Esophagus squamous epithelium (tissue), 5 donors: Measurements from ENCODE around the gene KCNMA1. TPM values are rescaled to one million over a fixed set of nuclear protein-coding genes. Genes with fewer than 3 reads are reported as not detected.
A peak's percentile ranks its signal among the peaks of the same experiment; 100 is the strongest.

Source experiments
- DNase-seq: peaks from one replicate; lab custom pipeline; 2025; lab: John Stamatoyannopoulos, UW
- H3K27ac ChIP-seq, 4 donors: fragments of 200-600 bp; sonication (generic); one replicate each; pipeline ENCODE4 v1.5.1; 2016 to 2019; ENCODE audit warnings: mild to moderate bottlenecking in 1 of 4
- H3K27me3 ChIP-seq, 4 donors: fragments of 200-600 bp; sonication (generic); 1 replicate in 3 of 4; 2 replicates in 1 of 4; pipeline versions ENCODE4 v1.5.1 to v1.6.0; 2017 to 2021; ENCODE audit warnings: antibody characterized with exemption in 1 of 4
- H3K36me3 ChIP-seq, 3 donors: fragments of 200-600 bp; sonication (generic); one replicate each; pipeline ENCODE4 v1.5.1; 2016 to 2019
- H3K4me1 ChIP-seq, 3 donors: fragments of 200-600 bp; sonication (generic); one replicate each; pipeline ENCODE4 v1.5.1; 2017 to 2019
- H3K4me3 ChIP-seq, 4 donors: fragments of 200-600 bp; sonication (generic); 1 replicate in 3 of 4; 2 replicates in 1 of 4; pipeline ENCODE4 v1.5.1; 2016 to 2019; ENCODE audit warnings: mild to moderate bottlenecking in 2 of 4, moderate library complexity in 1 of 4
- H3K9me3 ChIP-seq, 3 donors: fragments of 200-600 bp; sonication (generic); one replicate each; pipeline ENCODE4 v1.5.1; 2016 to 2019
- POLR2A ChIP-seq, 4 donors: fragments of 450-650 bp; IDR thresholded peaks; one replicate each; pipeline ENCODE4 v1.6.1; 2017; ENCODE audit warnings: antibody characterized with exemption in 4 of 4, mild to moderate bottlenecking in 4 of 4, moderate library complexity in 3 of 4
- WGBS, 2 donors: methylation state at CpG; one replicate each; pipeline ENCODE4 v1.1.5; 2018; 5-methylcytosine and 5-hydroxymethylcytosine counted together
- intact Hi-C: fragments of 100-400 bp; cut with DNase I; formaldehyde crosslinking; loops from one replicate; pipeline ENCODE4 v1.15.0; 2022
- total RNA-seq, 4 donors: library from RNA; depleted of rRNA; stranded (reverse); fragments of >200 nt; gene quantifications; one replicate each; pipeline ENCODE4 v1.1.0, GENCODE V29; 2016
- TF ChIP-seq, protein P1 (sequence below), 6 experiments: fragments of 450-650 bp in 4 of 6; fragments of 200-600 bp in 2 of 6; sonication (generic) in 2 of 6; IDR thresholded peaks; one replicate each; pipeline ENCODE4 v1.5.1; 2016 to 2019; ENCODE audit warnings: antibody characterized with exemption in 6 of 6, mild to moderate bottlenecking in 4 of 6, moderate library complexity in 4 of 6
- donor health status: DM: yes; HTN: yes; CAD: no.

KCNMA1 gene
- total RNA-seq, 4 donors from 2014 or later = 7.5 to 74.2 (median 18.0) TPM

GRCh38 chr10:76993213-76993612, 644.4 kb downstream of the KCNMA1 start:
- Histone ChIP-seq H3K4me1 (peaks cover 0 to 34% (median 0%) of the 10 kb centered on the region in 3 donors), H3K9me3 (no peaks in the 10 kb centered on the region), H3K27ac (no peak overlapping the region), H3K36me3 (no peaks in the 10 kb centered on the region), H3K27me3 (no peaks in the 10 kb centered on the region), H3K4me3 (no peak overlapping the region)
- WGBS, 2 donors = 66 to 91% methylated on average over 2 of the region's 2 CpGs
- intact Hi-C loops = no loop called here
- no peak for DNase-seq
- TF ChIP-seq, protein P1, sequence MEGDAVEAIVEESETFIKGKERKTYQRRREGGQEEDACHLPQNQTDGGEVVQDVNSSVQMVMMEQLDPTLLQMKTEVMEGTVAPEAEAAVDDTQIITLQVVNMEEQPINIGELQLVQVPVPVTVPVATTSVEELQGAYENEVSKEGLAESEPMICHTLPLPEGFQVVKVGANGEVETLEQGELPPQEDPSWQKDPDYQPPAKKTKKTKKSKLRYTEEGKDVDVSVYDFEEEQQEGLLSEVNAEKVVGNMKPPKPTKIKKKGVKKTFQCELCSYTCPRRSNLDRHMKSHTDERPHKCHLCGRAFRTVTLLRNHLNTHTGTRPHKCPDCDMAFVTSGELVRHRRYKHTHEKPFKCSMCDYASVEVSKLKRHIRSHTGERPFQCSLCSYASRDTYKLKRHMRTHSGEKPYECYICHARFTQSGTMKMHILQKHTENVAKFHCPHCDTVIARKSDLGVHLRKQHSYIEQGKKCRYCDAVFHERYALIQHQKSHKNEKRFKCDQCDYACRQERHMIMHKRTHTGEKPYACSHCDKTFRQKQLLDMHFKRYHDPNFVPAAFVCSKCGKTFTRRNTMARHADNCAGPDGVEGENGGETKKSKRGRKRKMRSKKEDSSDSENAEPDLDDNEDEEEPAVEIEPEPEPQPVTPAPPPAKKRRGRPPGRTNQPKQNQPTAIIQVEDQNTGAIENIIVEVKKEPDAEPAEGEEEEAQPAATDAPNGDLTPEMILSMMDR (IDR thresholded peaks at IDR 0.05) = no peak
- no peak for TF ChIP-seq POLR2A (IDR thresholded peaks at IDR 0.05)

DNA sequence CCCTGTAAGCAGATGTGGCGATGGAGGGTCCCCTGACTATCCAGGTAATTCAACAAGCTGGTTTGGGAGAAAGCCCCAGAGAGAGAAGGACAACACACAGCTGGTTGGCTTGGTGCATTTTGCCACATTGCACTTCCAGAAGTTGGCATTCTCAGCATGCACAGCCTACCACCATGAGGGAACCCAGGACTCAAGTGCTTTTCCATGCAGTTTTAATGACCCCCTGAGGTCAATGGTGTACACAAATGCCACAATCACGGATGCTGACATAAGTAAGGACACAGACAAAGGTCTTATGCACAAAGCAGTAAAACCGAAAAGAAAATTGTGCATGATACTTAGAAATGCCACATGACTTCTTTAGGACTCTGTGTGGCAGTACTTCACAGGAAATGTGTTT, 645.1 kb downstream of the KCNMA1 start:
- no peak for TF ChIP-seq POLR2A (IDR thresholded peaks at IDR 0.05)
- TF ChIP-seq, protein P1 (IDR thresholded peaks at IDR 0.05) = no peak
- Histone ChIP-seq H3K36me3 (no peaks in the 10 kb centered on the region), H3K4me1 (peaks cover 0 to 28% (median 0%) of the 10 kb centered on the region in 3 donors), H3K4me3 (no peak overlapping the region), H3K9me3 (no peaks in the 10 kb centered on the region), H3K27me3 (no peaks in the 10 kb centered on the region), H3K27ac (no peak overlapping the region)
- whole genome bisulfite sequencing, 2 donors = 71 to 80% methylated on average over 3 of the region's 3 CpGs
- intact Hi-C loops = no loop called here
- DNase-seq = no peak

DNA sequence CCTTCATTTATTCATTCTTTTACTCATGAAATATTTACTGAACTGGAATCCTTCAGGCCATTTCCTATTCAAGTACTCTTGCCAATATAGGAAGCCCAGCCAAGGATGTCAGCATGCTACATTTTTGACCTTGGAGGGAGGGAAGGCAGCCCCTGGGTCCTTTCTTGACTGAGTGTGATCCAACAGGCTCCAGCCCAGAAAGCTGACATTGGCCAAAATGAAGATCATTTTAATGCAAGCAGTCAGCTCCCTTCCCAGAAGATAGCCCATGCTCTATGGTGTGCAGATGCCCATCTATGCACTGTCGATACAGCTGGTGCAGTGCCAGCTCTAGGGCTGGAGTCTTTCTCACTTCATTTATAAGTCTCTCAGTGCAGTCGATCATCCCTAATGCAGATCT, 646.0 kb downstream of the KCNMA1 start:
- 15 to 53% methylated on average over 2 of the region's 2 CpGs for WGBS, 2 donors
- TF ChIP-seq, protein P1 (IDR thresholded peaks at IDR 0.05) = no peak
- no peak for TF ChIP-seq POLR2A (IDR thresholded peaks at IDR 0.05)

DNA sequence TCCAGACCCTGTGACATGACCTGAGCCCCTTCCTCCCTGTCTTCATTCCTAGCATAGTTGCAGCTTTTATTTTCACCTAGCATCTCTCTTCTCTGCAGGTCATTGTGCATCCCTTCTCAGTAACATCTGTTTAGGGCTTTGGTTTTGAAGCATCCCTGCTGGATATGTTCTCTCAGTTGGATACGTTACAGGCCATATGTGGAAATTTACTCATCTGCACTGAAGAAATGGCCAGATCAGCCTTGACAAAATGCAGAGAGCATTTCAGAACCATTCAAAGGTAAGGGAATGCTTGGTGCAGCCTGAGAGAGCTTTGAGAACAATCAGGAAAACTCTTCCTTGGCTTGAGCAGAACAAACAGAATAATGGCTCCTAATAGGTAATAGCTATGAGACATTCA, 647.0 kb downstream of the KCNMA1 start:
- no peak for DNase-seq
- Histone ChIP-seq H3K36me3 (no peaks in the 10 kb centered on the region), H3K9me3 (no peaks in the 10 kb centered on the region), H3K4me3 (no peak overlapping the region), H3K4me1 (peaks cover 0 to 21% (median 0%) of the 10 kb centered on the region in 3 donors), H3K27ac (no peak overlapping the region), H3K27me3 (no peaks in the 10 kb centered on the region)
- TF ChIP-seq POLR2A (IDR thresholded peaks at IDR 0.05) = no peak
- TF ChIP-seq, protein P1 (IDR thresholded peaks at IDR 0.05) = no peak
- intact Hi-C loops = no loop called here
- WGBS, 2 donors = 88% methylated on average over 1 of the region's 1 CpG

More for the DNA sequence above, 646.0 kb downstream of the KCNMA1 start:
- Histone ChIP-seq H3K4me1 (peaks cover 0 to 21% (median 0%) of the 10 kb centered on the region in 3 donors), H3K4me3 (no peak overlapping the region), H3K27ac (no peak overlapping the region), H3K27me3 (no peaks in the 10 kb centered on the region), H3K9me3 (no peaks in the 10 kb centered on the region), H3K36me3 (no peaks in the 10 kb centered on the region)
- intact Hi-C loops = no loop called here
- no peak for DNase-seq

DNA sequence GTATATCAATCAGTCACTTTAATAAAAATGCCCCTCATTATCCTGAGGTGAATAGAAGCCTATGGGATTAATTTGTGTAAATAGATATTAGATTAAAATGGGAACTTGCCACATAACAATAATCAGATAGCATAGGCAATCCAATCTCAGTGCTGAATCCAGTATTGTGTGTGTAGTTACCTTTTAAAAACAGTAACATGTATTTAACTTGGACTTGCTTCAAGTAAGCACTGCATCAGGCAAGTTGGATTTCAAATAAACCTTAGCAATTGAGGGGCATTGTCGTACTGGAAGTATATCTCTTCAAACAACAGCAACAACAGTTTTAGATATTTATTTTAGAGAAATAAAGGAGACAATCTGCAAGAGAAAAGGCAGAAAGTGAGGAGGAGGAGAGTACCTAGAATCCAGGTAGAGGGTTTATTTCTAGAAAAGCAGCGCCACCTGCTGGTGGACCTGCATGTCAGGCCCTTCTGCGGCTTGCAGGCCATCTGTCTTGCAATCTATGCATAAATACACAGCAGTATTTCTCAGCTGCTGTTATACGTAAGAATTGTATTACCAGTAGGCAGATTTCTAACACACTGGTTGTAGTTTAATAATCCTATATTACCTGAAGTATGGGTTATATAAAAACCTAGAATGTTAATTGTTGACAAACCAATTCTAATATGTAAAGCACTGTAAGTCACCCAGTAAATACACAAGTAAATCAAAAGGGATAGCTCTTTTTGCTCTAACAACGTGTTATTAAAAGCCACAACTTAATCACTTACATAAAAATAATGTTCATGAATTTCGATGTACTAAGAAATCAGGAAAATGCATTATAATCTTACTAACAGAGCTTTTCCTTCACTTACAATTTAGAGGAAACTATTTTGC, 652.8 kb downstream of the KCNMA1 start:
- H3K27me3 ChIP-seq = no peaks in the 10 kb centered on the region
- no peaks in the 10 kb centered on the region for H3K4me1 ChIP-seq
- no peaks in the 10 kb centered on the region for H3K9me3 ChIP-seq
- no peak overlapping the region for H3K4me3 ChIP-seq
- intact Hi-C loops = no loop called here
- 12 to 14% methylated on average over 6 of the region's 6 CpGs for WGBS, 2 donors
- no peak for DNase-seq
- H3K36me3 ChIP-seq = no peaks in the 10 kb centered on the region
- no peak overlapping the region for H3K27ac ChIP-seq
- TF ChIP-seq, protein P1 (IDR thresholded peaks at IDR 0.05) = peak; percentile 63 to 91 (median 81)
- no peak for TF ChIP-seq POLR2A (IDR thresholded peaks at IDR 0.05)
